Kidney epithelial cell (primary cell): ENCODE measurements around the gene LYPD4. TPM values are rescaled to one million over a fixed set of nuclear protein-coding genes. Genes with fewer than 3 reads are reported as not detected.

Experiments
- DNase-seq: peaks from one replicate; pipeline ENCODE4 v3.0.0-alpha.2; 2010; ENCODE audit warnings: low read depth
- H3K27me3 ChIP-seq: 2 replicates; pipeline ENCODE4 v1.6.0; 2011; ENCODE audit warnings: low read length; ENCODE audit not compliant: control insufficient read depth, insufficient read depth
- H3K36me3 ChIP-seq: 2 replicates; pipeline ENCODE4 v1.5.1; 2011; ENCODE audit warnings: low read length; ENCODE audit not compliant: control insufficient read depth, insufficient read depth
- H3K4me3 ChIP-seq: 2 replicates; pipeline ENCODE4 v1.5.1; 2011; ENCODE audit warnings: low read depth, mild to moderate bottlenecking, control low read depth, low read length
- total RNA-seq: library from RNA; depleted of rRNA; stranded (reverse); fragments of >200 nt; gene quantifications from 2 replicates; pipeline ENCODE4 v1.2.3, GENCODE V29; 2015
- TF ChIP-seq, protein P1 (sequence below): IDR thresholded peaks from 2 replicates; pipeline ENCODE4 v1.5.1; 2011; ENCODE audit warnings: mild to moderate bottlenecking, moderate library complexity, low read length, control low read depth, inconsistent platforms; ENCODE audit not compliant: insufficient read depth, poor library complexity, severe bottlenecking

The LYPD4 gene
- total RNA-seq, 1 donor from 2014 or later = not detected

DNA sequence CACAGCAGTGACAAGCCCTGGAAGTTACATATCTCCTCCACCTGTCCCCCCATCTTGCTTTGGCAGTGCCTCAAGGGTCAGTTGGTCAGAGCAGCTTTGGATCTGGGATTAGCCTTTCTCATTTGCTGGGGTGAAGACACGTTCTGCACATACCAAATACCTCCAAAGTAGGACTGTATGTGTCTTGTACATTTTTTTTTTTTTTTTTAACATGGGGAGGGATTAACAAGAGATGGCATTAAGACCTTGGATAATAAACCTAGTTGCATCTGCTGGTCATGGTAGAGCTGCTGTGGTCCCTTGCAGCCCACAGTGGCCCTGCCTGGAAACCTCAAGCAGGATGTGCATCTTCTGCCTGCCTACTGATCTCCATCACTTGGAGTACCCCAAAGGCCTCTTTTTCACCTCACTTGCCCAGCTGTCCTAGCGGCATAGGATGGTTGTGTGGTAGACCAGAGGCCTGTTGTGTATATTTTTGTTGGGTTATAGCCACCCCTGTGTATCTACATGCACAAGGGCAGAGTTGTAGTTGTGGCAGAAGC lies 18.0 kb upstream of the LYPD4 start:
- Histone ChIP-seq H3K36me3 (peaks cover 8% of the 10 kb centered on the region), H3K27me3 (no peaks in the 10 kb centered on the region), H3K4me3 (no peak overlapping the region)
- no peak for DNase-seq
- TF ChIP-seq, protein P1, sequence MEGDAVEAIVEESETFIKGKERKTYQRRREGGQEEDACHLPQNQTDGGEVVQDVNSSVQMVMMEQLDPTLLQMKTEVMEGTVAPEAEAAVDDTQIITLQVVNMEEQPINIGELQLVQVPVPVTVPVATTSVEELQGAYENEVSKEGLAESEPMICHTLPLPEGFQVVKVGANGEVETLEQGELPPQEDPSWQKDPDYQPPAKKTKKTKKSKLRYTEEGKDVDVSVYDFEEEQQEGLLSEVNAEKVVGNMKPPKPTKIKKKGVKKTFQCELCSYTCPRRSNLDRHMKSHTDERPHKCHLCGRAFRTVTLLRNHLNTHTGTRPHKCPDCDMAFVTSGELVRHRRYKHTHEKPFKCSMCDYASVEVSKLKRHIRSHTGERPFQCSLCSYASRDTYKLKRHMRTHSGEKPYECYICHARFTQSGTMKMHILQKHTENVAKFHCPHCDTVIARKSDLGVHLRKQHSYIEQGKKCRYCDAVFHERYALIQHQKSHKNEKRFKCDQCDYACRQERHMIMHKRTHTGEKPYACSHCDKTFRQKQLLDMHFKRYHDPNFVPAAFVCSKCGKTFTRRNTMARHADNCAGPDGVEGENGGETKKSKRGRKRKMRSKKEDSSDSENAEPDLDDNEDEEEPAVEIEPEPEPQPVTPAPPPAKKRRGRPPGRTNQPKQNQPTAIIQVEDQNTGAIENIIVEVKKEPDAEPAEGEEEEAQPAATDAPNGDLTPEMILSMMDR = no peak

DNA sequence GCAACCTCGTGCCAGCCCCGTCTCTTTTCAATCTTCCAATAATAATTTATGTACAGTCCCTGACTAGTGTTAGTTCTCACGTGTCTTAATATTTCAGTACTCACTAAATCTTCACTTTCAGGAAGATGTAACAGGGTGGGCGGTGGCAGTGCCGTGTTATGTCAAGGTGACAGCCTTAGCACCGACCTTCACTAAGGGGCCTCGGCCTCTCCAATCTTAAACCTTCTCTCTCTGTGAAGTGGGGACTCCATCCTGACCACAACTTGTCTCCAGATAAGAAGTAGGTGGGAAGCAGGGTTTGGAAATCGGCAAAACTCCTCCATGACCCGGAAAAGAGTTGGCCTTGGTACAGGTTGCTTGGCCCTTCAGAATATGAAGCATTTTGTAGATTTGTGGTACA lies 17.4 kb upstream of the LYPD4 start:
- Histone ChIP-seq H3K27me3 (no peaks in the 10 kb centered on the region), H3K36me3 (peaks cover 8% of the 10 kb centered on the region), H3K4me3 (no peak overlapping the region)
- TF ChIP-seq, protein P1 = no peak
- no peak for DNase-seq

DNA sequence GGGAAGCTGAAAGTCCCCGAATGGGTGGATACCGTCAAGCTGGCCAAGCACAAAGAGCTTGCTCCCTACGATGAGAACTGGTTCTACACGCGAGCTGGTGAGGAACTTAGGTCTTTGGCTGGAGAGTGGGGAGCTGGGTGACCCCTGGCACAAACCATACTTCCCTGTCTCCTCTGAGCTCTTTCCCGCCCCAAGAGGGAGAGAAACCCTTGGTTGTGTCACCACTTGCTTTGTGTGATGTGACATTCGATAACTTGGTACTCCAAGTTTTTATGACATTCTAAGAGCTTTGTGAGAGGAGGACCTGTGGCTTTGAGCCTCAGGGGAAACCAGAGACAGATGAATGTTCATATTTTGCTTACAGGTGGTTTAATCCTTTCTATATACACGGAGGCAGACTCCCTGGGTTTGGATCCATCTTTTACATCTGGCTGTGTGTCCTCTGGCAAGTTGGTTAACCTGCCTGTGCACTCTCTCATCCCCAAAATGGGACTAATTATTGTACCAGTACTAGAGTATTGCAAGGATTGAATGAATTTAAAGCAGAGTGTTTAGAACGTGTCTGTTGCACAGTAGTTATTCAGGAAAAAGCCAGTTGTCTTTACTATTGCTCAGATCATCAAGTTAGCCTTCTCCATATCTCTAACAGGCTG lies 16.8 kb upstream of the LYPD4 start:
- Histone ChIP-seq H3K27me3 (no peaks in the 10 kb centered on the region), H3K36me3 (peaks cover 7% of the 10 kb centered on the region)
- DNase-seq = no peak

DNA sequence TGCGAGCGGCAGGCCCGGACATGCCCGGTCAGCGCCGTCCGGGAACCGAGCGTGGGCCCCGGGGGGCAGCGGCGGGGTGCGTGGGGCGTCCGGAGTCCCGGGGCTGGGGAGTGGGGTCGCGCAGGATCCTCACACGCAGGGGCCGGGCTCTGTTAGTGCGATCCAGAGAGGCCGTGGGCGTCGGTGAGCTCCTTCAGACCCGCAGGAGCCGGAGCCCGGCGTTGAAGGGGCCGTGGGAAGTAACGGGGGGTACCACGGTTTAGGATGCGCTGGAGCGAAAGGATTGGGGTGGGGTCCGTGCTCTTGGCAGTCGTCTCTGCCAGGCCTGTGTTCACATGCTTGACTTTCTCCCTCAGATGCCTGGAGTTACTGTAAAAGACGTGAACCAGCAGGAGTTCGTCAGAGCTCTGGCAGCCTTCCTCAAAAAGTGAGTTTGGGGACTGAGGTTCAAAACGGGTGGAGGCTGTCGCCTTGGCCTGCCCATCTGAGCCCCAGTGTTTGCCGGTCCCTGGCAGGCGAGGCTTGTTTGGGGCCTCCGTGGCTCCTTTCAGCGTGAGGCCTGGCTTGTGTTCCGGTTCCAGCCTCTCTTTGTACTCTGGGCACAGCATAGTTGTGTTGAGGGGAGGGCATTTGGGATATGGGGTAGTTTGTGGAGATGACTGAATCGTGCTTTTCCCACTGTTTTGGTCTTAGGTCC lies 16.1 kb upstream of the LYPD4 start:
- H3K36me3 ChIP-seq = peaks cover 7% of the 10 kb centered on the region
- DNase-seq = no peak
- no peaks in the 10 kb centered on the region for H3K27me3 ChIP-seq
- peak overlapping the region; percentile 88 for H3K4me3 ChIP-seq
- TF ChIP-seq, protein P1 = no peak

More for the DNA sequence above, 16.8 kb upstream of the LYPD4 start:
- H3K4me3 ChIP-seq = peak overlapping the region; percentile 88
- TF ChIP-seq, protein P1 = no peak

DNA sequence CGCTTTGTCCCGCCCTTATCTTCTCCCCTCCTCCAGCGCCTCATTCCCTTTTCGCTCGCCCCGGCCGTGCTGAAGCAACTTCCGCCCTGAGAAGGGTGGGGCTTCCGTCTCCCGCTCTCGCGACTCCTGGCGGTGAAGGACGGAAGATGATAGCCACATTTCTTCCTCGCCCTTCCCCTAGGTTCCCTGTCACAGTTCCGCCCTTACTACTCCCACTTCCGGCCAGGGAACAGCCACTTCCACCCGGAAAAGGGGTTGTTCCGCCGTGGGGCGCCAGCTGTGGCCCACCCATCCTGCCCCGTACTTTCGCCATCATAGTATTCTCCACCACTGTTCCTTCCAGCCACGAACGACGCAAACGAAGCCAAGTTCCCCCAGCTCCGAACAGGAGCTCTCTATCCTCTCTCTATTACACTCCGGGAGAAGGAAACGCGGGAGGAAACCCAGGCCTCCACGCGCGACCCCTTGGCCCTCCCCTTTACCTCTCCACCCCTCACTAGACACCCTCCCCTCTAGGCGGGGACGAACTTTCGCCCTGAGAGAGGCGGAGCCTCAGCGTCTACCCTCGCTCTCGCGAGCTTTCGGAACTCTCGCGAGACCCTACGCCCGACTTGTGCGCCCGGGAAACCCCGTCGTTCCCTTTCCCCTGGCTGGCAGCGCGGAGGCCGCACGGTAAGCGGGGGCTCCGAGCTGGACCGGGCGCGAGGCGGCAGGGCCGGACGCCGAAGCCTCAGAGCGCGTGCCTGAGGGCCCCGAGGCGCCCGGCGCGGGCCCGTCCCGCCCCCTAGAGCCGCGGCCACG lies 15.3 kb upstream of the LYPD4 start, which contains the start of gene RPS19:
RPS19 (plus strand) TSS at position 638 of the 801 bp plus-strand sequence. CDS start 520 bp downstream, outside the sequence.
- peak; percentile 83 for DNase-seq
- Histone ChIP-seq H3K27me3 (no peaks in the 10 kb centered on the region), H3K4me3 (peak within 1 kb of the TSS; percentile 88), H3K36me3 (peaks cover 7% of the 10 kb centered on the region)
- TF ChIP-seq, protein P1 = peak; percentile 61
